Activated T-cell treated with anti-CD3 and anti-CD28 coated beads for 48 hours (primary cell): ENCODE results near the gene TNNT2.

Experiments used
- DNase-seq: peaks from one replicate; pipeline ENCODE4 v3.0.0-alpha.2; 2020; ENCODE audit warnings: low read depth

TNNT2 gene

GRCh38 chr1:201334325-201335173 is 42.9 kb downstream of the TNNT2 start:
- no peak for DNase-seq

DNA sequence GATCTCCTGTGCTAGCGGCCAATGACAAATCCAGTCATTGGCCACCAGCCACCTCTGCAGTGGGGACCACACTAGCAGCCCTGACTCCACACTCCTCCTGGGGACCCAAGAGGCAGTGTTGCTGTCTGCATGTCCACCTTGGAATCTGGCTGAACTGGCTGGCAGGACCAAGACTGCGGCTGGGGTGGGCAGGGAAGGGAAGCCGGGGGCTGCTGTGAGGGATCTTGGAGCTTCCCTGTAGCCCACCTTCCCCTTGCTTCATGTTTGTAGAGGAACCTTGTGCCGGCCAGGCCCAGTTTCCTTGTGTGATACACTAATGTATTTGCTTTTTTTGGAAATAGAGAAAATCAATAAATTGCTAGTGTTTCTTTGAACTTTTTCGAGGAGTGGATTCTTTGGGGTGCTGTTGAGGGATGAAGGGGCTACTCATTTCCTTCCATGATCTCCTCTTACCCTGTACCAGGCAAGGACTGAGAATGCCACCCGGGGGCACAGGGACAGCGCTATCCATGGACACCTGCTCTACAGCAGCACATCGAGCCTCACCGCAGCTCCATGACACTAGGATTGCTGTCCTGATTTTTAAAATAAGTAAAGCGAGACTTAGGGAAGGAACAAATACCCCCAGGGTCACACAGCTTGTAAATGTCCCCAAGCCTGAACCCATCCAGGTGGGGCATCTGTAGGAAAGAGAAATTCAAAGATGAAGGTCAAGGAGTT is 44.7 kb downstream of the TNNT2 start:
- no peak for DNase-seq

DNA sequence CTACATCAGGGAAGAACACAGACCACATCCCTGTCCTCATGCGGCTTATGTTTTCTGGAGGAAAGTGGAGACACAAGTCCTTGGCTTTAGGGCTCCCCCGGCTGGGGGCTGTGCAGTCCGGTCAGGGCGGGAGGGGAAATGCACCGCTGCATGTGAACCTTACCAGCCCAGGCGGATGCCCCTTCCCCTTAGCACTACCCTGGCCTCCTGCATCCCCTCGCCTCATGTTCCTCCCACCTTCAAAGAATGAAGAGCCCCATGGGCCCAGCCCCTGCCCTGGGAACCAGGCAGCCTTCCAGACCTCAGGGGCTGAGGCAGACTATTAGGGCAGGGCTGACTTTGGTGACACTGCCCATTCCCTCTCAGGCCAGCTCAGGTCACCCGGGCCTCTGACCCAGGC is 45.5 kb downstream of the TNNT2 start:
- DNase-seq, result no peak

- no peak for DNase-seq
These were observed 46.3 kb downstream of the TNNT2 start for GRCh38 chr1:201331166-201331565.

GRCh38 chr1:201330541-201330940 is 46.9 kb downstream of the TNNT2 start:
- DNase-seq, result no peak

- DNase-seq, result no peak
These were observed 47.7 kb downstream of the TNNT2 start for GRCh38 chr1:201329801-201330200.

- no peak for DNase-seq
These were observed 48.2 kb downstream of the TNNT2 start for GRCh38 chr1:201329286-201329685.

DNA sequence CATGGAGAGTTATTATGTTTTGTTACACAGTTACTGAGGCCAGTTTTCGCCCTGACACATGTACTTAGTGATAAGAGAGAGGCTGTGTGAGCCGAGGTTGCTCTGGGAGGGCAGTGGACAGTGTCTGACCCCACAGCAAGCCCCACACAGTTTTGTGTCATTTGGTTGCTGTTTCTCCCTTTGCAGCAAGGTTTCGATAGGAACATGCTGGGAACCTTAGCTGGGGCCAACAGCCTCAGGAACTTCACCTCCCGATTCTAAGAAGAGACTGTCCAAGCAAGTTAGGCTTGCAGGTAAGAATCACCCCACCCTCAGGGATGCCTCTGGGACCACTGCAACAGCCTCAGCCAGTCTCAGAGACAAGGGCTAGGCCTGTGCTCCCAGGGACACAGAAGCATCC is 48.9 kb downstream of the TNNT2 start:
- no peak for DNase-seq

- DNase-seq, result no peak
These were observed 49.7 kb downstream of the TNNT2 start for GRCh38 chr1:201327687-201328240.

DNA sequence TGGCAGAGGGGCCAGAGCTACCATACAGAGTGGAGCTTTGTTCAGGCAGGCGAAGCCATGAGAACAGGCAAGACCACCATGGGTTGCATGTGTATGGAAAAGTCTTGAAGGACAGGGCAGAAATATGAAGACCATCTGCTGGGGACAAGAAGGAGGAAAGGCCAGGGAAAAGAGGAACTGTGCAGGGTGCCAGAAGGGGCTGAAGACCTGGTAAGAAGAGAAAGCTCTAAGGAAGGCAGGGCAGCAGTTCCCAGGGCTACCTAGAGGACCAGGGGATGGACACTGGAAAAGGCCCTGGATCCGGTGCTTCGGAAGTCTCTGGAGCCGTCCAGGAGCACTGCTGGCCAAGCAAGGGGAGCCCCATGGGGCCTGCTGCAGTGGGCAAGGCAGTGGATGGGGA is 50.8 kb downstream of the TNNT2 start:
- no peak for DNase-seq

- no peak for DNase-seq
These were observed 51.8 kb downstream of the TNNT2 start for GRCh38 chr1:201325678-201326060.

GRCh38 chr1:201324821-201325677 is 52.4 kb downstream of the TNNT2 start:
- no peak for DNase-seq

DNA sequence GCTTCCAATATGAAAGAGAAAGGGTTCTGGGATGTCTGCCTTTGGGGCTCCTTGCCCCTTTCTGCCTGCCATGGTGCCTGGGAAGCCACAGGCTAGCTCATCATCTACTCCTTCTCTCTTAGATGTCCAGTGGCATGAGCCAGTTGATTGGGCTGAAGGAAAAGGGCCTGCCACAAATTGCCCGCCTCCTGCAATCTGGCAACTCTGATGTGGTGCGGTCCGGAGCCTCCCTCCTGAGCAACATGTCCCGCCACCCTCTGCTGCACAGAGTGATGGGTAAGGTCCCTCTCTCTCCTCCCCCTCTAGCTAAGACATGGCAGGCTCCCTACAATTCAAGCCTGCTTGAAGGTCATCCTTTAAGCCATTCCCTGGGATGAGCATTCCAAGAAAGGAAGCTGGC is 53.2 kb downstream of the TNNT2 start:
- DNase-seq, result no peak

DNA sequence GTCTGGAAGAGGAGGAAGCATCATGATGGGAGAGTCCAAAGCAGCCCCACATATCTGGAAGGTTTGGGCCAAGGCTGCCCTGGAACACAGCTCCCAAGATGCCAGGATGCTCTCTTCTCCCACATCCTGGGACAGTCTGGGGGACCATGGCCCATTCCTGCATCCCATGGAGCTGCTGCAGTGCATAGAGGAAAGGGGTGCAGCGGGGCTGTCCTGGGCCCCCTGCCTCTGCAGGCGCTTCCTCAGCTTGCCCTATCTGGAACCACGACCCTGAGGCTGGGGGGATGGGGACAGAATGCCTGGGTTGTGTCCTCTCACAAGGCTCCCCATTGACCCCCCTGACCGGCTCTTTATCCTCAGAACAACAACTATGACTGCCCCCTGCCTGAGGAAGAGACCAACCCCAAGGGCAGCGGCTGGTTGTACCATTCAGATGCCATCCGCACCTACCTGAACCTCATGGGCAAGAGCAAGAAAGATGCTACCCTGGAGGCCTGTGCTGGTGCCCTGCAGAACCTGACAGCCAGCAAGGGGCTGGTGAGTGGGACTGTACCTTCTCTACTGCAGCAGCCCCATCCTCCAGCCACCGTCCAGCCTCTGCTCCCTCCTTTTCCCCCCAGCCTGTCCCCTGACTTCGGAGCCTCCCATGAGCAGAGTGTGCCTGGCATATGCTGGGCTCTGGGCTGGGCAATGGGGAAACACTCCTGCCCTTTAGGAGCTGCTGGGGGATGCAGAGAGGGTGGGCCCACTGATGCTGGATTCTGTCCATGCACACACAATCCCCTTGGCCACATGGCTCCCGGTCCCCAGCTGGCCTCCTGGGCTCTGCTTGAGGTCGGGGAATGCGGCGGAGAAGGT is 54.6 kb downstream of the TNNT2 start:
- no peak for DNase-seq

DNA sequence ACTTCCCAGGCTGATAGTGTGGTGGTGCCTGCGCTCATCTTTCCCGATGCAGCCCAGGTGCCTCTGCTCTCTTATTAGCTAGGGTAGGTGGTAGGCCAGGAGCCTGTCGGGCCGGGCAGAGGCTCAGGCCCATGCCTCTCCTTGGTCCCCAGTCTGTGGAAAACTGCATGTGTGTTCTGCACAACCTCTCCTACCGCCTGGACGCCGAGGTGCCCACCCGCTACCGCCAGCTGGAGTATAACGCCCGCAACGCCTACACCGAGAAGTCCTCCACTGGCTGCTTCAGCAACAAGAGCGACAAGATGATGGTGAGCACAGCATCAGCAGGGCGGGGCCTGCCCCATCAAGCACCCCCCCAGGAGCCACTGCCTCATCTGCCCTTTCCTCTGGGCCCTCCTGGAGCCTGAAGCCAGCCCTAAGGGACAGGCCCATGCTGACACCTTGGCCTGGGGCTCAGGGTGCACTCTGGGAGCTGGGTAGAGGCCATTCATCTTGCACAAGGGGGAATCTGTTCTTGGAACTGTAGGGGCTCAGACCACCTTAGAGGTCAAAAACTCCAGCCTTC is 55.6 kb downstream of the TNNT2 start:
- no peak for DNase-seq

GRCh38 chr1:201320168-201320788 is 57.2 kb downstream of the TNNT2 start:
- DNase-seq, result no peak

- no peak for DNase-seq
These were observed 57.8 kb downstream of the TNNT2 start for GRCh38 chr1:201319631-201320030.

GRCh38 chr1:201318504-201319340 is 58.8 kb downstream of the TNNT2 start:
- no peak for DNase-seq

DNA sequence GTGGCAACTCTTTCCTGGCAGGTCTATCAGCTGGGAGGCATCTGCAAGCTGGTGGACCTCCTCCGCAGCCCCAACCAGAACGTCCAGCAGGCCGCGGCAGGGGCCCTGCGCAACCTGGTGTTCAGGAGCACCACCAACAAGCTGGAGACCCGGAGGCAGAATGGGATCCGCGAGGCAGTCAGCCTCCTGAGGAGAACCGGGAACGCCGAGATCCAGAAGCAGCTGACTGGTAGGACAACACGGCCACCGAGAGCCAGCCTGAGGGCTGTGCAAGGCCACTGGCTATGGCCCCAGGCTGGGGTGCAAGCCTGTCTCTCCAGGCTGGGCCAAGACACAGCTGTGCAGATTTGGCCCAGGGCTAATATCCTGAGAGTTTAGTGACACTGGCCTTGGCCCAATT is 59.9 kb downstream of the TNNT2 start:
- DNase-seq, result no peak

DNA sequence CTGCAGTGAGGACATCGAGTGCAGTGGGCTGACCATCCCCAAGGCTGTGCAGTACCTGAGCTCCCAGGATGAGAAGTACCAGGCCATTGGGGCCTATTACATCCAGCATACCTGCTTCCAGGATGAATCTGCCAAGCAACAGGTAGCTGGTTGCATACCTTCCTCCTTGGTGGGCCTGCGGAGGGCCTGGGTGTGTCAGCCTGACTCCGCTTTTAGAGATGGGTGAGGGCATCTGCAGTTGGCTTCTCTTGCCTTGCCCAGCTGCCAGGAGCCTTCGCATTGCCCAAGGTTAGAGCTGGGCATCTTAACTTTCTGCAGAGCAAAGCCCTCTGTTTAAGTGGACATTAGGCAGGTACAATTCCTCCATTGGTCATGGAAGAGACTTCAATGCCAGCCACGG is 60.9 kb downstream of the TNNT2 start:
- DNase-seq, result no peak
